GM19043 (cell line): ENCODE results near the gene SLC43A3.
A peak's percentile ranks its signal among the peaks of the same experiment; 100 is the strongest.

Source experiments
- ATAC-seq: cut with Tn5 transposase; IDR thresholded peaks from one replicate; pipeline ENCODE4 v1.9.1; 2021; ENCODE audit warnings: low read depth; ENCODE audit not compliant: unreplicated experiment

Gene SLC43A3

GRCh38 chr11:57430952-57431351 lies 4.0 kb upstream of the SLC43A3 start:
- ATAC-seq, result no peak

GRCh38 chr11:57429946-57430345 lies 3.0 kb upstream of the SLC43A3 start:
- ATAC-seq, result no peak

- ATAC-seq, result no peak
These were observed 1.7 kb upstream of the SLC43A3 start for GRCh38 chr11:57428643-57429042.

- ATAC-seq, result no peak
These were observed 784 bp upstream of the SLC43A3 start for GRCh38 chr11:57427727-57428082.

GRCh38 chr11:57426439-57426928 lies 437 bp downstream of the SLC43A3 start:
- ATAC-seq, result no peak

- ATAC-seq, result no peak
These were observed 1.1 kb downstream of the SLC43A3 start for GRCh38 chr11:57425565-57426438.

GRCh38 chr11:57424792-57425564 lies 1.9 kb downstream of the SLC43A3 start:
- ATAC-seq, result peak; percentile 89

- ATAC-seq, result no peak
These were observed 2.7 kb downstream of the SLC43A3 start for GRCh38 chr11:57424137-57424791.

GRCh38 chr11:57422669-57423068 lies 4.3 kb downstream of the SLC43A3 start:
- ATAC-seq, result no peak

- no peak for ATAC-seq
These were observed 5.1 kb downstream of the SLC43A3 start for GRCh38 chr11:57421805-57422204.

GRCh38 chr11:57421066-57421465 lies 5.9 kb downstream of the SLC43A3 start:
- ATAC-seq, result no peak

GRCh38 chr11:57419146-57419545 lies 7.8 kb downstream of the SLC43A3 start:
- no peak for ATAC-seq

- no peak for ATAC-seq
These were observed 8.8 kb downstream of the SLC43A3 start for GRCh38 chr11:57418131-57418530.

GRCh38 chr11:57417056-57417455 lies 9.9 kb downstream of the SLC43A3 start:
- ATAC-seq, result no peak

GRCh38 chr11:57416436-57416835 lies 10.5 kb downstream of the SLC43A3 start:
- no peak for ATAC-seq

- no peak for ATAC-seq
These were observed 12.2 kb downstream of the SLC43A3 start for GRCh38 chr11:57414612-57415212.

- no peak for ATAC-seq
These were observed 13.2 kb downstream of the SLC43A3 start for GRCh38 chr11:57413681-57414080.

- no peak for ATAC-seq
These were observed 16.6 kb downstream of the SLC43A3 start for GRCh38 chr11:57410287-57410686.

GRCh38 chr11:57409321-57410100 lies 17.4 kb downstream of the SLC43A3 start:
- ATAC-seq, result no peak

- ATAC-seq, result no peak
These were observed 18.1 kb downstream of the SLC43A3 start for GRCh38 chr11:57408771-57409170.
